ENCODE results near the gene FAM81A.

- TF ChIP-seq CTCF (IDR thresholded peaks at IDR 0.05 in 8 of 11, conservative IDR thresholded peaks at IDR 0.05 in 3 of 11) (no peak), POLR2A (IDR thresholded peaks at IDR 0.05) (no peak), POLR2AphosphoS5 (IDR thresholded peaks at IDR 0.05) (no peak)
Measured at GRCh38 chr15:59436774-59437141, 1.2 kb upstream of the FAM81A start.
